Omental fat pad (tissue), 4 donors: Measurements from ENCODE around the gene KLC4. TPM values are rescaled to one million over a fixed set of nuclear protein-coding genes. Genes with fewer than 3 reads are reported as not detected.

Experiments
- ATAC-seq: fragments of 150-250 bp; one replicate; pipeline ENCODE4 v1.9.1; 2016; ENCODE audit warnings: mild to moderate bottlenecking, moderate library complexity; ENCODE audit not compliant: low FRiP score
- DNase-seq: peaks from one replicate; pipeline ENCODE4 v3.0.0-alpha.2; 2019; ENCODE audit warnings: low spot score
- total RNA-seq, 4 donors: library from RNA; depleted of rRNA; stranded (reverse); fragments of >200 nt; gene quantifications; one replicate each; pipeline ENCODE4 v1.1.0, GENCODE V29; 2016
- TF ChIP-seq, protein P1 (sequence below), 3 donors: fragments of 450-650 bp; IDR thresholded peaks; one replicate each; pipeline ENCODE4 v1.5.1; 2016 to 2017; ENCODE audit warnings: antibody characterized with exemption in 3 of 3, mild to moderate bottlenecking in 3 of 3, moderate library complexity in 2 of 3

Gene KLC4
- total RNA-seq, 4 donors from 2014 or later: 15.2 to 21.1 (median 16.5) TPM

DNA sequence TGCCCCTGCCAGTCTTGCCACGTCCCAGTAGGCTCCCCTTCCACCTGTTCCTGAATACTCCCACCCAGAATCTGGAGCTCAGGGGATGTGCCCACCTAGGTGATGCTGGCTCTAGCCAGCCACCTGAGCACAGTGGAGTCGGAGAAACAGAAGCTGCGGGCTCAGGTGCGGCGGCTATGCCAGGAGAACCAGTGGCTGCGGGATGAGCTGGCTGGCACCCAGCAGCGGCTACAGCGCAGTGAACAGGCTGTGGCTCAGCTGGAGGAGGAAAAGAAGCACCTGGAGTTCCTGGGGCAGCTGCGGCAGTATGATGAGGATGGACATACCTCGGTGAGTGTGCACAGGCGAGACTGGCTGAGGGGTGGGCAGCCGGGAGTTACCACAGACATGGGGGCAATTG lies 3.4 kb downstream of the KLC4 start:
- TF ChIP-seq, protein P1, sequence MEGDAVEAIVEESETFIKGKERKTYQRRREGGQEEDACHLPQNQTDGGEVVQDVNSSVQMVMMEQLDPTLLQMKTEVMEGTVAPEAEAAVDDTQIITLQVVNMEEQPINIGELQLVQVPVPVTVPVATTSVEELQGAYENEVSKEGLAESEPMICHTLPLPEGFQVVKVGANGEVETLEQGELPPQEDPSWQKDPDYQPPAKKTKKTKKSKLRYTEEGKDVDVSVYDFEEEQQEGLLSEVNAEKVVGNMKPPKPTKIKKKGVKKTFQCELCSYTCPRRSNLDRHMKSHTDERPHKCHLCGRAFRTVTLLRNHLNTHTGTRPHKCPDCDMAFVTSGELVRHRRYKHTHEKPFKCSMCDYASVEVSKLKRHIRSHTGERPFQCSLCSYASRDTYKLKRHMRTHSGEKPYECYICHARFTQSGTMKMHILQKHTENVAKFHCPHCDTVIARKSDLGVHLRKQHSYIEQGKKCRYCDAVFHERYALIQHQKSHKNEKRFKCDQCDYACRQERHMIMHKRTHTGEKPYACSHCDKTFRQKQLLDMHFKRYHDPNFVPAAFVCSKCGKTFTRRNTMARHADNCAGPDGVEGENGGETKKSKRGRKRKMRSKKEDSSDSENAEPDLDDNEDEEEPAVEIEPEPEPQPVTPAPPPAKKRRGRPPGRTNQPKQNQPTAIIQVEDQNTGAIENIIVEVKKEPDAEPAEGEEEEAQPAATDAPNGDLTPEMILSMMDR (IDR thresholded peaks at IDR 0.05): no peak
- ATAC-seq (no peak), DNase-seq (no peak)

DNA sequence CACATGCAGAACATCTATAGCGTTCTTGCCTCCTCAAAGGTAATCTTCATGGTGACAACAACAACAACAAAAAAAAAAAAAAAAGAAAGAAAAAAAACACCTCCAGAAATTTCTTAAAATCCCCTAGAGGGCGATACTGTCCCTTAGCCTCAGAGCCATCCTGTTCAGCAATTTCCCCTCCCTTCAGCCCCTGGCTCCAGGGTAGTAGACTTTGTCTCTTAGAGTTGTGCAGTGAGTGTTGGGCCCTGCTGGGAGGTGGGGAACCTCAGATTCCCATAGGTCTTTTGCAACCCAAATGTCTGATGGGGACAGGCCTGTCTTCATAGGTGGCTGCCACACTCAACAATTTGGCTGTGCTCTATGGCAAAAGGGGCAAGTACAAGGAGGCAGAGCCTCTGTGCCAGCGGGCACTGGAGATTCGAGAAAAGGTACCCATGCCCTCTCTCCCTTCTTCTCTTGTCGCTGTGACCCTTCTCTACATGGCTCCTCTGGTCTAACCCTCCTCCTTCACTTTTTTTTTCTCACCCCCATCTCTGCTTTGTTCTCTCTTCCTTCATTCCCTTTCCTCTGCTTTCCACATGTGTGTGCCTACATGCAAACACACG lies 10.7 kb downstream of the KLC4 start:
- DNase-seq (no peak), ATAC-seq (no peak)
- TF ChIP-seq, protein P1 (IDR thresholded peaks at IDR 0.05): no peak

DNA sequence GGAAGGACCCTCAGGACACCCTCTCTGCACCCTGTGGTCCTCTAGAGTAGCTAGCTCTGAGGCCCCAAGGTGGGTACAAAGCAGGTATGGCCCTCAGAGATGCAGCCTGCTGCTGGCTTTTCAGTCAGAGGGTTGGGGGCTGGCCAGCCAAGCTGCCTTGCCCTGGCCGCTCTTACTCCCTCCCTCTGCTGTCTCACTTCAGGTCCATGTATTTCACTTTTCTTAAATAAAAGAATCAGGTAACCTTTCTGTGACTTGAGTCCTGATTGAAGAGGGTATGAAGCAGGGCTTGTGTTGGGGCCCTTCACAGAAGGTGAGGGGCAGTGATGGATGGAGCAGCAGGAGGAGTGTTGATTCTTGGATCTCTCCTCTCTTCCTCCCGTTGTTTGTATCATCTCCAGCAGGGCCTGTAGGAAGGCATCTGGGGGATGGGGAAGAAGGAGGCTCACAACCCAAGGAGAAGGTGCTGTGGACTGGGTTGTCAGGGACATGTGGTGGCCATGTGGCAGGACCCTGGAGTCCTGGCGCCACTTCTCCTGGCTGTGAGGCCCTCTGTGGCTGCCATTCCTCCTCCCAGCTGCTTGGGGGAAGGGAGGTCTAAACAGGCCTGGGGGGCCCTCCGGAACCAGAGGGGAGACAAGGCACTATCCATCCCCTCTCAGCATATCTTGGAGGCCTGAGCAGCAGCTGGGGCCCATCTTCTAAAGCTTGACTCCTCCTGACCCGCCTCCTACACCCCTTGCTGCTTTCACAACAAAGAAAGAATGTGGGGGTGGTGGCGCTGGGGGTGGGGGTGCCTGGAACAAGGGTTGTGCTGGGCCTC lies 15.6 kb downstream of the KLC4 start:
- DNase-seq: no peak
- TF ChIP-seq, protein P1 (IDR thresholded peaks at IDR 0.05): no peak
- peak; percentile 43 for ATAC-seq

DNA sequence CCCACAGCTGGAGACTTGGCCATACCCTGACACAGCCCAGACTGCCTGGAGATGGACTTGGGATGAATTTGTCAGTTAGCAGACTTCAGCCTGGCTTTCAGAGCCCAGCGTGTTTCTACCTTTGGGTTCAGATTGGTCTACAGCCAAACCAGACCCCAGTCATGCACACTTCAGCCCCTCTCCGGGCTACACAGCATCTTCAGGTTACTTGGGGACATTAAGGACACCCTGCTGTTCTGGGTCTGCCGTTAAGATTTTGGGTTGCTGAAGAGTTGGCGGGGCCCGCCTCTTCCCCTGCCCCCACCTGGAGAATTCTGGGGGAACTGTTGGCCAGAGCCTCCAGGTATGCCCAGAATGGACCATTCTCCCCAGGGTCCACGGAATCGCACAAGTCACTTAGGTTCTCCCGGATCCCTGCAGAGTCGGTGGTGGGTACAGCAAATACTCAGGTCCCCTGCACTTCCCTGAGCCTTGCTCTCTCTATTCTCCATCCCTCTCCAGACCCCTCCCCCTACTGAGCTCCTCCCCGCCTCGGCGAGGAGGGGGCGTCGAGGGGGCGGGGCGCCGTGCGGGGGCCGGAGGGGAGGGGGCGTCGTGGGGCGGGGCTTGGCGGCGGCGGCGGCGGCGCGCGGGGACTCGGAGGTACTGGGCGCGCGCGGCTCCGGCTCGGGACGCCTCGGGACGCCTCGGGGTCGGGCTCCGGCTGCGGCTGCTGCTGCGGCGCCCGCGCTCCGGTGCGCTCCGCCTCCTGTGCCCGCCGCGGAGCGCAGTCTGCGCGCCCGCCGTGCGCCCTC lies 16.4 kb downstream of the KLC4 start, which contains the start of gene PTK7:
Gene PTK7, plus strand, starts transcription at position 645 of the 794 bp plus-strand sequence. CDS start 175 bp downstream, outside the sequence.
- TF ChIP-seq, protein P1 (IDR thresholded peaks at IDR 0.05): no peak
- no peak for DNase-seq
- ATAC-seq: peak; percentile 52

DNA sequence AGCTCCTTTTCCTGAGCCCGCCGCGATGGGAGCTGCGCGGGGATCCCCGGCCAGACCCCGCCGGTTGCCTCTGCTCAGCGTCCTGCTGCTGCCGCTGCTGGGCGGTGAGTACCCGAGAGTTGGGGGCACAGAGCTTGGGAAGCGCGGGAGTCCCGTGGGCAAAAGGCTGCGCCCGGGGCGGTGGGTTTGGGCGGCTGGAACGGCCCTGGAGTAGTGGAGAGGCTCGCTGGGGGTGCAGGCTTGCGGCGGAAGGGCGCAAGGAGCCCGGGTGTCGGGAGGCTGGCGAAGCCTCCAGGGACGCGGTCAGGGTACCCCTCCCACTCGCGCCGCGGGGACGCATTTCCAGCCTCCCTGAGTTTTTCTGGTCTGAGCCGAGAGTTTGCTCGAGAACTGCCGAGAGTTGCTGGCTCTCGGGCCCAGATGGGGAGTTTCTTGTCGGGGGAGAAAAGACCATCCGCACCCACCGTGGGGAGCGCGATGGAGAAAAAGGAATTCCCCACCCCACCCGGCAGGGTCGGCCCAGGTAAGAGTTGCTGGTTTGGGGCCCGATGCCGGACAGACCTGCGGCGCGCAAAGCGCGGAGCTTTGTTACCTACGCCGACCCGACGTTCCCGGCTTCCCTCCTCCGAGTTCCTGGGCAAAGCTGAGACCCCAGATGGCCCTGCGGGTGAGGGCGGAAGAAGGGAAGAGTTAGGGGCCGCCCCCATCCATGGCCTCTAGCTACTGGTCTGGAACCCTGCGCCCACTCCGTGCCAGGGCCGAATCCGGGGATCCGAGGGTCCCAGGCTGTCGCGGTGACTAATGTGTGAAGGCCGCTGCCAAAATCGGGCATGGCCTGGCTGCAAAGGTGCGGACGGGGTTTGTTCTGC lies 17.3 kb downstream of the KLC4 start:
- TF ChIP-seq, protein P1 (IDR thresholded peaks at IDR 0.05): no peak
- ATAC-seq (peak; percentile 22), DNase-seq (no peak)

DNA sequence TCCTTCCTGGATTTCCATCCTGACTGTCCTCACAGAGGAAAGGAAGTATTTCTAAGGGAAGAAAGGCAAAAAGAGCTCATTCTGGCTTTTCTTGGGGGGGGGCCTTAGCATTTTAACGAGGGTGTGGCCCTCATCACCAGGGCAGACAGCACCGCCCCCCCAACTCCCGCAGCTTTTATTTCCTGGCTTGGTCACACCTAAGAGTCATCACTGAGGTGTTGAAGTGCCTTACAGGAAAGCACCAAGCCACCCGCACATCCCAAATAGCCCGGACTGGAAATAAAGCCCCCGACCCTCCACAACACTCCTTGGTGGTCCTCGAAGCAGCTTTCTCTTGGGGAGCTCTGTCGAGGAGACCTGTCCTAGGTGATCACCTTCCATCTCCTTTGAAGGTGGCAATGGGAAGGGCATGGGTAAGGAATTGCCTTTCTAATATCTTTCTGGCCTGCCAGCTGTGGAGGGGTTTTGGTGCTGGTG lies 17.9 kb downstream of the KLC4 start:
- TF ChIP-seq, protein P1 (IDR thresholded peaks at IDR 0.05): no peak
- ATAC-seq (no peak), DNase-seq (no peak)
